DND-41 (cell line): ENCODE measurements around the gene PACRG.

ENCODE experiments used
- ATAC-seq: fragments of 200-7000 bp; cut with Tn5 transposase; 3 replicates; pipeline ENCODE4 v1.9.1; 2021; ENCODE audit warnings: low read depth; ENCODE audit not compliant: insufficient read depth
- DNase-seq: peaks from one replicate; pipeline ENCODE4 v3.0.0-alpha.2; 2020
- H2AFZ ChIP-seq: 2 replicates; pipeline ENCODE4 v1.6.0; 2012; ENCODE audit warnings: low read depth, low read length
- H3K27ac ChIP-seq: 2 replicates; pipeline ENCODE4 v1.5.1; 2012; ENCODE audit warnings: low read length, inconsistent platforms
- H3K27me3 ChIP-seq: fragments of 200-600 bp; sonication (generic); 2 replicates; pipeline ENCODE4 v1.6.0; 2012; ENCODE audit warnings: low read length, mild to moderate bottlenecking, inconsistent platforms; ENCODE audit not compliant: insufficient read depth, poor library complexity
- H3K36me3 ChIP-seq: 2 replicates; pipeline ENCODE4 v1.5.1; 2012; ENCODE audit warnings: low read length, inconsistent platforms; ENCODE audit not compliant: insufficient read depth
- H3K4me1 ChIP-seq: 2 replicates; pipeline ENCODE4 v1.5.1; 2012; ENCODE audit warnings: mild to moderate bottlenecking, low read length; ENCODE audit not compliant: insufficient read depth
- H3K4me2 ChIP-seq: 2 replicates; pipeline ENCODE4 v1.6.0; 2012; ENCODE audit warnings: mild to moderate bottlenecking, moderate library complexity, low read length, inconsistent platforms; ENCODE audit not compliant: insufficient read depth
- H3K4me3 ChIP-seq, 2 experiments: fragments of 200-600 bp in 1 of 2; shearing (Covaris generic) in 1 of 2; 2 replicates each; pipeline ENCODE4 v1.5.1; 2012 to 2016; ENCODE audit warnings: inconsistent platforms in 2 of 2, low read length in 2 of 2, mild to moderate bottlenecking in 2 of 2, low read depth in 1 of 2, moderate library complexity in 1 of 2
- H3K79me2 ChIP-seq: 2 replicates; pipeline ENCODE4 v1.6.0; 2012; ENCODE audit warnings: low read length, inconsistent platforms; ENCODE audit not compliant: insufficient read depth
- H3K9ac ChIP-seq: 2 replicates; pipeline ENCODE4 v1.6.0; 2012; ENCODE audit warnings: low read depth, mild to moderate bottlenecking, inconsistent platforms, low read length, moderate library complexity
- H3K9me3 ChIP-seq: 2 replicates; pipeline ENCODE4 v1.5.1; 2012; ENCODE audit warnings: low read length, moderate library complexity, mild to moderate bottlenecking, inconsistent platforms; ENCODE audit not compliant: insufficient read depth, severe bottlenecking
- H4K20me1 ChIP-seq: 2 replicates; pipeline ENCODE4 v1.6.0; 2012; ENCODE audit warnings: low read length; ENCODE audit not compliant: insufficient read depth
- EZH2 ChIP-seq: IDR thresholded peaks from 3 replicates; pipeline ENCODE4 v1.6.1; 2012; ENCODE audit warnings: borderline replicate concordance, low read depth, mild to moderate bottlenecking, moderate library complexity, low read length, inconsistent platforms; ENCODE audit not compliant: severe bottlenecking
- TF ChIP-seq, protein P1 (sequence below): IDR thresholded peaks from 2 replicates; pipeline ENCODE4 v1.5.1; 2012; ENCODE audit warnings: borderline replicate concordance, low read length, moderate library complexity, mild to moderate bottlenecking; ENCODE audit not compliant: poor library complexity, severe bottlenecking; ENCODE audit errors: extremely low read depth

PACRG gene

DNA sequence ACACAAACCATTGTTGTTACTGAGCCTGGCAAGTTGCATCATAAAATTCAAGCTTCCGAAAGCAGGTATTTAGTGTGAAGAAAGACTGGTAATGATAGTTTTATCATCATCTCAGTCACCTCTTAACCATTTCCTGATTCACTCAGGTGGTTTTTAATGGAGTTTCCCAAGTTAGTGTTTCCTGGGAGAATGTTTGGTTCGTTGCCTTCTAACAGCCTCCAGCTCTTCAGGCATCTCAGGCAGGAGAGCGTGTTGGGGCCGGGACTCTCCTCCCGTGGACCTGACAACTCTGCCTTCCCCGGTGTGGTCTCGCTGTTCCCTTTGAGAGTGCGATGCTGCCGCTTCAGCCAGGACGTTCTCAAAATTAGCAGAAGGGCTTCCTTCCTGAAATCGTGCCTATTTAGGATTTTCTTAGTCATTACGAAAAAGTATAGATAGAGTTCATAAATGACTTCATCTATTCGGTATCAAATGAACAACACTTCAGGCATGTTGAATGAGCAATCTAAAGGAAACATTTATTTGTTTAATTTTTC is 581.8 kb downstream of the PACRG start:
- Histone ChIP-seq H3K27ac (no peak overlapping the region), H2AFZ (no peak overlapping the region), H3K4me2 (no peak overlapping the region)

DNA sequence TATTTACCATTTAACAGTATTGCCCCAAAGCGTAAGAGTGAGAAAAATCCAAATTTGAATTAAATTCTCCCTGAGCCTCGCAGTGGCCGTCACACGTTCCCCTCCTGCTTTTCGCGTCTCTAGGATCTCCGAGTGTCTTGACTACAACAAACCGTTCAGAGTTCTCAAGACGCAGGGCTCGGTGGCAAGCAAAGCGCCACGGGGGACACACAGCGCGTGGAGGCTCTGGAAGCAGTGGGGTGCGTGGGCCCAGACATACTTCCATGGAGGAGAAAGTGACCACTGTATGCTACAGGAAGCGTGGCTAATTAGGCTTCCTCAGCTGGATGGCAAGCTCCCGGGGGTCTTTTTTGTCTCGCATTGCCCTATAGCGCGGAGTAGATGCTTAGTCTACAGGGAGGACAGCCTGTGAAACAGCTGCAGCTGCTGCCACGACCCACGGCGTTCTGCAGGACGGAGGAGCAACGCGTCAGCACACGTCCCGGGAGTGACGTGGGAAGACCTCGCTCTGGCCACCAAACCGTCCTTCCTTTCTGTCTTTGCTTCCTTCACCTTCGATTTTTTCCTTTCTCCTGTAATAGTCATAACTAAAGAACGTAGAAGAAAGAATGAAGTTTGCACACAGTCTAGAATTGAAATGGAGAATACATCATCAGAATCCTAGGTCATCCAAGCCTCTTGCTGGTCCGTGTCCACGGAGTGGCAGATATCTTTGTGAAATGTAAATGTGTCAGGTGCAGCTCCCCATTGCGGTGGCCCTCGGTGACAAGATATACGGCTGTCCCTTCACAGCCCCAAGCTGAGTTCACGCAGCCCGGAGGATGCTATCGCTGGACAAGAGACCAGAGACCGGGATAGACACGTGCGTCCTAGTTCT is 582.6 kb downstream of the PACRG start:
- no peak overlapping the region for H2AFZ ChIP-seq
- no peaks in the 10 kb centered on the region for H4K20me1 ChIP-seq
- no peak overlapping the region for H3K9ac ChIP-seq
- H3K27ac ChIP-seq: no peak overlapping the region
- no peaks in the 10 kb centered on the region for H3K9me3 ChIP-seq
- no peaks in the 10 kb centered on the region for H3K79me2 ChIP-seq
- DNase-seq: no peak
- ATAC-seq: no peak
- H3K4me2 ChIP-seq: no peak overlapping the region
- no peak overlapping the region for H3K4me3 ChIP-seq
- H3K4me1 ChIP-seq: no peaks in the 10 kb centered on the region
- H3K36me3 ChIP-seq: no peaks in the 10 kb centered on the region
- TF ChIP-seq EZH2: no peak
- TF ChIP-seq, protein P1, sequence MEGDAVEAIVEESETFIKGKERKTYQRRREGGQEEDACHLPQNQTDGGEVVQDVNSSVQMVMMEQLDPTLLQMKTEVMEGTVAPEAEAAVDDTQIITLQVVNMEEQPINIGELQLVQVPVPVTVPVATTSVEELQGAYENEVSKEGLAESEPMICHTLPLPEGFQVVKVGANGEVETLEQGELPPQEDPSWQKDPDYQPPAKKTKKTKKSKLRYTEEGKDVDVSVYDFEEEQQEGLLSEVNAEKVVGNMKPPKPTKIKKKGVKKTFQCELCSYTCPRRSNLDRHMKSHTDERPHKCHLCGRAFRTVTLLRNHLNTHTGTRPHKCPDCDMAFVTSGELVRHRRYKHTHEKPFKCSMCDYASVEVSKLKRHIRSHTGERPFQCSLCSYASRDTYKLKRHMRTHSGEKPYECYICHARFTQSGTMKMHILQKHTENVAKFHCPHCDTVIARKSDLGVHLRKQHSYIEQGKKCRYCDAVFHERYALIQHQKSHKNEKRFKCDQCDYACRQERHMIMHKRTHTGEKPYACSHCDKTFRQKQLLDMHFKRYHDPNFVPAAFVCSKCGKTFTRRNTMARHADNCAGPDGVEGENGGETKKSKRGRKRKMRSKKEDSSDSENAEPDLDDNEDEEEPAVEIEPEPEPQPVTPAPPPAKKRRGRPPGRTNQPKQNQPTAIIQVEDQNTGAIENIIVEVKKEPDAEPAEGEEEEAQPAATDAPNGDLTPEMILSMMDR: no peak
- H3K27me3 ChIP-seq: no peaks in the 10 kb centered on the region

More for the DNA sequence above, 581.8 kb downstream of the PACRG start:
- no peaks in the 10 kb centered on the region for H3K27me3 ChIP-seq
- no peaks in the 10 kb centered on the region for H3K79me2 ChIP-seq
- H3K4me1 ChIP-seq: no peaks in the 10 kb centered on the region
- H3K36me3 ChIP-seq: no peaks in the 10 kb centered on the region
- ATAC-seq (no peak), DNase-seq (no peak)
- H3K9ac ChIP-seq: no peak overlapping the region
- TF ChIP-seq EZH2: no peak
- TF ChIP-seq, protein P1: no peak
- no peak overlapping the region for H3K4me3 ChIP-seq
- H4K20me1 ChIP-seq: no peaks in the 10 kb centered on the region
- no peaks in the 10 kb centered on the region for H3K9me3 ChIP-seq

DNA sequence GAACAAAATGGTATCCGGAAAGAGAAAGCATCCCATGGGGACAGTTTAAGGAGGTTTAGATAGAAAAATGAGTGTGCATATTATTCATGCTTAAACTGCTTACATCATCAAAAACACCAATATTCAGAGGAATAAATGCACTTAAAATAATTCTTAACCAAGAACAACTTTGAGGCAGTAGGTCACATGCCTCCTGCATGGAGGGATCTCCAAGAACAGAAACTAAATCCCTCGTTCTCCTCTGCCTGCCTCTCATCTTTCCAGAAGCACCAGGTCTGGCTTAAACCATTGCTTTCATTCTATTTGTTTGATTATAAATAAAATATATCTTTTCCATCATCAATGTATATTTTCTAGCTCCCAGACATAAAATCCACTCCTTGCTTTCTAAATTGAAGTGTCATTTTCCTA is 583.2 kb downstream of the PACRG start:
- no peak overlapping the region for H3K27ac ChIP-seq
- no peak overlapping the region for H3K4me3 ChIP-seq
- H3K4me2 ChIP-seq: no peak overlapping the region
- no peak for ATAC-seq
- H3K9me3 ChIP-seq: no peaks in the 10 kb centered on the region
- H3K79me2 ChIP-seq: no peaks in the 10 kb centered on the region
- H2AFZ ChIP-seq: no peak overlapping the region
- H3K36me3 ChIP-seq: no peaks in the 10 kb centered on the region
- no peak for DNase-seq
- H4K20me1 ChIP-seq: no peaks in the 10 kb centered on the region
- H3K9ac ChIP-seq: no peak overlapping the region
- TF ChIP-seq, protein P1: no peak
- TF ChIP-seq EZH2: no peak
- H3K27me3 ChIP-seq: no peaks in the 10 kb centered on the region
- H3K4me1 ChIP-seq: no peaks in the 10 kb centered on the region
